HG03457 (cell line): Measurements from ENCODE around the gene PNPLA1.
"Not testable (repeated sequence)": the region's sequence is repeated elsewhere in the genome, so short reads cannot be mapped to it uniquely, and the experiment has no call there.

Experiments
- ATAC-seq: cut with Tn5 transposase; IDR thresholded peaks from one replicate; pipeline ENCODE4 v1.9.1; 2021; ENCODE audit warnings: moderate number of reproducible peaks; ENCODE audit not compliant: unreplicated experiment

Gene PNPLA1

GRCh38 chr6:36334832-36335459, 65.1 kb downstream of the PNPLA1 start:
- ATAC-seq = no peak

- ATAC-seq = no peak
Observed at GRCh38 chr6:36335465-36336207, 65.8 kb downstream of the PNPLA1 start.

GRCh38 chr6:36336208-36336710, 66.4 kb downstream of the PNPLA1 start:
- no peak for ATAC-seq

GRCh38 chr6:36336779-36337241, 67.0 kb downstream of the PNPLA1 start, which contains the start of gene BNIP5:
BNIP5 (minus strand) TSS chr6:36336888; CDS start chr6:36330690, 6,198 bp downstream.
- no peak for ATAC-seq

DNA sequence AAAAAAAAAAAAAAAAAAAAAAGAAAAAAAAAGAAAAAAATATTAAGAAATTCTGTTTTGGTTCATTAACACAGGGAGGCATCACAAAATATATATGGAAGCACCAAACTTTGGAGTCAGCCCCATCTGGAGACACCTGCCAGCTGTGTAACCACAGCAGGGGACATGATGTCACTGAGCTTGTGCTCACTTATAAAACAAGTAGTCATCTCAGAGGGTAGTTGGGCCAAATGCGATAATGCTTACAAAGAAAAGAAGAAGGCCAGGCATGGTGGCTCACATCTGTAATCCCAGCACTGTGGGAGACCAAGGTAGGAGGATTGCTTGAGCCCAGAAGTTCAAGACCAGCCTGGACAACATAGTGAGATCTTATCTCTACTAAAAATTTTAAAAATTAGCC, 68.0 kb downstream of the PNPLA1 start:
- ATAC-seq = no peak

- not testable (repeated sequence) for ATAC-seq
Observed at GRCh38 chr6:36338223-36338622, 68.4 kb downstream of the PNPLA1 start.

GRCh38 chr6:36339146-36339545, 69.3 kb downstream of the PNPLA1 start:
- no peak for ATAC-seq

GRCh38 chr6:36340306-36340617, 70.4 kb downstream of the PNPLA1 start:
- no peak for ATAC-seq

DNA sequence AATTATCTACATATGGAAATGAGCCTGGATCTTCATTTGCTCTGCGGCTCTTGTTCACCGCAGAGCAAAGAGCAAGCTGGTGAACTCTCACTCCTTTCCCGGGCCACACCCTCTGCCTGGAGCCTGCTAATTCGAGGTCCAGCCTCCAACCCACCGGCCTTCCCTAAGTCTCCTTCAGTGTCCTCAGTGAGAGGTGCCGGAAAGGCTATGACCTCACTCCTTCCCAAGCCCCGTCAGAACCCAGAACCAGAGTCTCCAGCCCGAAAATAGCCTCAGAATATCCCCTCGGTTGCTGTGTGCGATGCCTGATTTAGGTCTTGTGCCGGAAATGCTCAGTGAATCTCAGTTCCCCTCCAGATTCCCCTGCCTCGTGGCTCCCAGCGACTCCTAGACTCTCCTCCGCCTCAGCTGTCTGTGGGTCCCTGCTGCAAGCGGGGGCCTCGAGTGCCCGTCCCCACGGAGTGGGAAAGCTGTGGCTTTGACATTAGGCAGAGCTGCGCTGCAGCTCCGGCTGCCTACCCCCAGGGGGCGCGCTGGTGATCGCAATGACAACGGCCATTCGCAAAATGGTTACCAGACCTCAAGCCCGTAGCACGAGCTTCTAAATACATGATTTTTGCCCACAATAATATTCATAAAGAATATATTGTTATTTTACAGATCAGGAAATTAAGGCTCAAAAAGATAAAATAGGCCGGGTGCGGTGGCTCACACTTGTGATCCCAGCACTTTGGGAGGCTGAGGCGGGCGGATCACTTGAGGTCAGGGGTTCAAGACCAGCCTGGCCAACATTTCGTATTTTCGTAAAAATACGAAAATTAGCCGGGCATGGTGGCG, 71.0 kb downstream of the PNPLA1 start:
- no peak for ATAC-seq

GRCh38 chr6:36343109-36343680, 73.3 kb downstream of the PNPLA1 start:
- no peak for ATAC-seq

- no peak for ATAC-seq
Observed at GRCh38 chr6:36345681-36346466, 76.0 kb downstream of the PNPLA1 start.

GRCh38 chr6:36346486-36347273, 76.8 kb downstream of the PNPLA1 start:
- no peak for ATAC-seq

DNA sequence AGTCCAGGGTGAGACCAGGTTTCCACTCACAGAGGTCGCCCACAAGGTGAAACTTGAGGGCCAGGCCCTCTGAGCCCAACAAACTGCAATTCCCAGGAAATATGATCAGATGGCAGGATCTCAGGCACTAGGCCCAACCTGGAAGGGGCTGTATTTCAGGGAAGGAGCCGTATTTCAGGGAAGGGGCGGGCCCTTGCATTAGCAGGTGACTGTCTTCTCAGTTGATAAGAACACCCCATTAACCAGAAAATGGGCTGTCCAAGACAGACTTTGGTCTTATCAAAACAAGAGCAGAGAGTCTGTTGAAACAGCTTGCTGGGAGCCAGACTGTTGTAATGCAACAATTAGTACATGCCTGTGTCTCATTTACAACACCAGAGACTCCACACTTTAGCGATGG, 77.8 kb downstream of the PNPLA1 start:
- ATAC-seq = no peak

- ATAC-seq = no peak
Observed at GRCh38 chr6:36349240-36349639, 79.4 kb downstream of the PNPLA1 start.

GRCh38 chr6:36350082-36350481, 80.2 kb downstream of the PNPLA1 start:
- no peak for ATAC-seq

- ATAC-seq = no peak
Observed at GRCh38 chr6:36350681-36351571, 81.1 kb downstream of the PNPLA1 start.

- no peak for ATAC-seq
Observed at GRCh38 chr6:36352477-36353157, 82.8 kb downstream of the PNPLA1 start.

GRCh38 chr6:36353411-36353915, 83.6 kb downstream of the PNPLA1 start:
- ATAC-seq = no peak
